ENCODE measurements around the gene STK38.

- no peak for TF ChIP-seq CTCF (IDR thresholded peaks at IDR 0.05)
- TF ChIP-seq USF2 (IDR thresholded peaks at IDR 0.05): no peak
- no peak for TF ChIP-seq POLR2A (IDR thresholded peaks at IDR 0.05; ENCODE audit: low read length)
- TF ChIP-seq POLR2AphosphoS2 (conservative IDR thresholded peaks at IDR 0.05; ENCODE audit: low read length): no peak
- TF ChIP-seq GATA3 (IDR thresholded peaks at IDR 0.05; ENCODE audit: borderline replicate concordance): no peak
- TF ChIP-seq SMC3 (IDR thresholded peaks at IDR 0.05): no peak
- no peak for TF ChIP-seq JUN (IDR thresholded peaks at IDR 0.05)
- no peak for TF ChIP-seq RAD21 (conservative IDR thresholded peaks at IDR 0.05 in 1 of 2, IDR thresholded peaks at IDR 0.05 in 1 of 2)
- no peak for TF ChIP-seq EP300 (IDR thresholded peaks at IDR 0.05)
These were observed 21.2 kb downstream of the STK38 start for GRCh38 chr6:36526066-36526465.

Measured in A549 (cell line).